Ammon's horn (tissue), 1 donor: Measurements from ENCODE around the gene SYT1.
A peak's percentile ranks its signal among the peaks of the same experiment; 100 is the strongest.

Experiments
- DNase-seq: peaks from one replicate; pipeline ENCODE4 v3.0.0-alpha.2; 2016; ENCODE audit warnings: low spot score

The SYT1 gene

GRCh38 chr12:79351251-79351650 lies 486.7 kb downstream of the SYT1 start:
- no peak for DNase-seq

DNA sequence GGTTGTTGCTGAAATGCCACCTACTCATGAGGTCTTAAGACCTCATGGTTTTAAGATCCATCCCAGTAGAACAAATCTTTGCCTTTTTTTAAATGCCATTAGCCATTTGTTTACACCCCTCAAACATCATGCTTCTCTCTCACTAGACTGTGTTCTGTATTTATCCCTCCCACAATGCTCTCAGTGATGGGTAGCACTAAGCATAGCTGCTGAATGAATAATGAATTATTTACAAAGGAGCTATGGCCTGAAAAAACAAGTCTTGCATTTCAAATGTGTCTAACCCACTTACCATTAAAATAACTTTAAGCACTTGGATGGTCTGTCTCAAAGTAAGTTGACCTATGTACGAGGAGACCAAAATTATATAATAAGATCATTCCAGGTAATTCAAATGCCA lies 491.6 kb downstream of the SYT1 start:
- no peak for DNase-seq

GRCh38 chr12:79357048-79357447 lies 492.5 kb downstream of the SYT1 start:
- DNase-seq: no peak

GRCh38 chr12:79358716-79359300 lies 494.2 kb downstream of the SYT1 start:
- DNase-seq: no peak

DNA sequence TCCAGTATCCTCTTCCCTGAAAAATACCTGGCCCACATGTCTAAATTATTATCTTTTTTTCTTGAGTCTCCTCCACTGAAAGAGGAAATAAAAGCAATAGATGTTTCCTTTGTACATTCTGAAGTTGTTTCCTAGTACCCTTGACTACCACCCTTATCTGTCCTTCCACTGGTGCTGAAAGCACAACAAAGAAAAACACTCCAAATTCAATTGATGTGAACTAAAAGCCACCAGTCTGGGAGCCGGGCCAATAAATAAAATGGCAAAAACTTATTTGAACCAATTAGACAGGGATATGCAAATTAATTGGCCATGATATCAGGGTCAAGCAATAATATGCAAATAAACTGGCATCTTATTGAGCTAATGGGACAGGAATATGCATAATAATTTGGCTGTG lies 495.7 kb downstream of the SYT1 start:
- DNase-seq: no peak

DNA sequence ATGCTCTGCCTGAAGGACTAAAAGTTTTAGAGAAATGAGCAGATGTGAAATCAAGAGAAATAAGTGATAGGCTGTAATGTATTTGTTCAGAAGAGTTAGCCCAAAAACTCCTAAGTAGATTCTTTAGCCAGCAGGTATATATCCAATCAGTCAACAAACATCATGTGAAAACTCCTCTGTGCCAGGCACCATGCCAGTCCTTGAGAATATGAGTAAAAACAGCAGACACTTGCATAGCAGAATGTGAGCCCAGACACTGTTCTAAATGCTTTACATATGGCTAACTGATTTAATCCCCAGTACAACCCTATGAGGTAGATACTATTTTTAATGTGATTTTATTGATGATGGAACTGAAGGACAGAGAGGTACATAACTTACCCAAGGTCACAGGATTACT lies 496.4 kb downstream of the SYT1 start:
- DNase-seq: peak; percentile 44

DNA sequence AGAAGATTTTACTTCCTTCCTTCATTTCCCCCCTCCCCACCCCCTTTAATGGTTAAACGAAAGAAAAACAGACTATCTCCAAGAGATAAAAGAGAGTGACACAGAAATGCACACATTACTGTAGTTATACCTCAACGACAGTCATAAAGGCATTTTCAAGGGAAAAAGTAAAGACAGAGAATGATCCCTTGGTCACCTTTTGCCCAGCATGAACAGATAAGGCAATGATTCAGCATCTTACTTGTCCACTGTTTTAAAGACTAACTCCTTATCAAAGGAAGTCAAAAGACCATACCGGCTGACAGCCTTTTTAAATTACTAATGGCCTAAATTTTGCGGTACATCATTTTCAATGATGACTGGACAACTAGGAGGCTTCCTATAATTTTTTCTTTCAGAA lies 499.6 kb downstream of the SYT1 start:
- DNase-seq: no peak

DNA sequence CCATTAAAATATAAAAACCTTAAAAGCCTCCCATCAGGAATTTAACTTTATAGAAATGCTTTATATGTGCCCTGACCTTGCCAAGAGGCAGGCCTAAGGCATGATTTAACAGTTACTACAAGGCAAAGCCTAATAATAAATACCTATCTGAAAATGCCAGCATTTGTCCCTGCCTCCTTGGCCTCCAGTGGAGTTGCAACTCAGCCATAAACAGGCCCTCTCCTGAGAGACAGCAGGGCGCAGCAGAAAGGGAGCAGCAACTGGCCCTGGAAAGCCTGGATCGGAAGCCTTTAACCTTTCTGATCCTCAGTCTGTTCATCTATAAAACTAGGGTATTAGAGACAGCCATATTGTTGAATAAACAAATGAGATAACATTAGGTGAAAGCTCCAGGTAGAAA lies 501.8 kb downstream of the SYT1 start:
- no peak for DNase-seq

GRCh38 chr12:79367032-79367589 lies 502.5 kb downstream of the SYT1 start:
- no peak for DNase-seq

DNA sequence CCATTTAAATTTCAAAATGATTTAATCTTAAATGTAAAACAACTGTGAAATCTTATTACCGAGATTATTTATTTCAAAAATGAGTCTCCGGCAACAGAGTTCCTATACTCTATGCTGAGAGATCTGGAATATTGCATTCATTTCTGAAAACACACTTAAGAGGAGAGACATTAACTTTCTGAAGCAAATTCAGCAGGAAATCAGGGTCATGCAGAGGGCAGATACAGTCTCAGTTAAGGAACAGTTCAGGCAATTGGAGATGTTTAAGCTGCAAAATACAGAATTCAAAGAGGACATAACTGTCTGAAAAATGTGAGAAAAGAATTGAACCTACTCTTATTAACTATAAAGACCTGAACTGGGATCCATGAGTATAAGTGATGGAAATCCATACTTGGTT lies 505.4 kb downstream of the SYT1 start:
- no peak for DNase-seq

GRCh38 chr12:79371226-79371625 lies 506.7 kb downstream of the SYT1 start:
- DNase-seq: no peak

GRCh38 chr12:79373896-79374499 lies 509.4 kb downstream of the SYT1 start:
- DNase-seq: no peak

- no peak for DNase-seq
These were observed 510.0 kb downstream of the SYT1 start for GRCh38 chr12:79374545-79374944.

DNA sequence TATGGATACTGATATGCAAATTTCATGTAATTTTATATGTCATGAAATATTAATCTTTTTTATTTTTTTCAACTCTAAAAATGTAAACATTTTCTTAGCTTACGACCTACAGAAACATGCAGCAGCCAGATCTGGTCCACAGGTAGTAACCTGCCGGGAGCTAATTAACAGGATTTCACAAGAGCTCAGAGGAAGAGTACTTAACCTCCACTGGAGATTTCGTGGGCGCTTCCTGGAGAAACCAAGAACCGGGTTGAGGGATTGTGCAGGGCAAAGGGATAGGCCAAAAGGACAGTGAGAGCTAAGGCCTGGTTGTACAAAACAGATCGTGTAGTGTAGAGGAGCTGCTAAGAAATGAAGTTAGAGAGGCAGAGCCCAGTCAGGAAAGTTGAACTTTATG lies 510.5 kb downstream of the SYT1 start:
- DNase-seq: no peak

- no peak for DNase-seq
These were observed 513.9 kb downstream of the SYT1 start for GRCh38 chr12:79378496-79378895.

DNA sequence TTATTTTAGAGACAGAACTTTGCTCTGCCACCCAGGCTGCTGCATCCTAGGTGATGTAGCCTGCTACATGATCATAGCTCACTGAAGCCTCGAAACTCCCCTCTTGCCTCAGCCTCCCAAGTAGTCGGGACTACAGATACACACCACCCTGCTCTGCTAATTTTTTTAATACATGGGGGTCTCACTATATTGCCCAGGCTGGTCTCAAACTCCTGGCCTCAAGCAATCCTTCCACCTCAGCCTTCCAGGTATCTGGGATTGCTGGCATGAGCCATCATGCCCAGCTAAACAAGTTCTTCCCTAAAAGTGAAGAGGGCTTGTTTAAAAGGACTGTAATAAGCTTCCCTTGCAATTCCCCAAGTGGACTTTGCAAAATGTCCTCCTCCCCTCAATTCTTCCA lies 515.8 kb downstream of the SYT1 start:
- DNase-seq: no peak

- DNase-seq: no peak
These were observed 517.0 kb downstream of the SYT1 start for GRCh38 chr12:79381248-79382208.

DNA sequence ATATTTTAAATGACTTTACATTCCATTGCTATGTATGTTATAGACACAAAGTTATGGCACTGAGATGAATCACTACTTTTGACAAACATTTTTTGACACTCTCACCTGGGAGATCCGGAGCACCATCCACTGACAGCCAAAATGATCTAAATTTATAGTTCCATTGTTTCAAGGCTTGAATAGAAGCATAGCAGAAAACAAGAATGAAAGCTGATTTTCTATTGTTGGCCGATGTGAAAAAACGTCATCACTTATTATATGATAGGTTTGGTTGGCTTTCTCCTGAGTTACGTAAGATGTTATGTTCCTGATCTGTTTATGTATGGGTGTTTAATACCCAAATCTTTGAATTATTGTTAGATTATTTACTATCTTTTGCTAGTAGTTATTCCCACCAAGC lies 520.0 kb downstream of the SYT1 start:
- DNase-seq: no peak

DNA sequence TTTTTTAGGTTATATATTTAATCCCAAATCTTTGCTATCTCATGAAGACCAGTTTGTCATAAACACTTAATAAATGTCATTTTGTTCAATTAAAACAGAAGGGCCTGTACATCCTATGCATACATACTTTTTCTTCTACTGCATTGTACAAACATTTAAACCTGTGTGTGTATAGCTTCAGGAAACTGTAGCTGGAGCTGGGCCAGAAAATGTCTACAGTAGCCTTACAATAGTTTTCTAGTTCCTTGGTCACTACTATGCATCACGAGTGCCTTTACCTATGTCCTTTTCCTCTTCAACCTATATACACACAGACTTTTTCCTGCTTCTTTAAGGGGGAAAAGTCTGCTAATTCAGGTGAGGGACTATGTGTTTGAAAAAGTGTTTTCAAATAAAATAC lies 523.4 kb downstream of the SYT1 start:
- no peak for DNase-seq

DNA sequence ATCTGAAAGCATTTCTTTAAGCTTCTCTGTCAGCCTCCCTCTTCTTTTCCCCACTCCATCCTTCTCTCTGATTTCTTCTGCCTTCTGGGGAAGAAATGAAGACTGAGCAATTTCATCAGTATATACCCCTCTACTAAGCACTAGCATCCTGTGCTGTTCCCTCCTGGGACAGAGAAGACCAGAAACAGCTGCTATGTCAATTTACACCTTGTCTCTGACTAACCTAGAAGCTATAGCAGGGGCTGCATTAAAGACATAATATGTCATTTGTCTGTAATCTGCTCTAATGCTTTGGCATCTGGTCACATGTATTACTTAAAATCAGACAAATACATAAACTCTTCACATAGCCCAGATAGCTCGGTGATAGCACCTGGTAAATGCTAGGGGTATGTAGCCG lies 529.3 kb downstream of the SYT1 start:
- DNase-seq: no peak

DNA sequence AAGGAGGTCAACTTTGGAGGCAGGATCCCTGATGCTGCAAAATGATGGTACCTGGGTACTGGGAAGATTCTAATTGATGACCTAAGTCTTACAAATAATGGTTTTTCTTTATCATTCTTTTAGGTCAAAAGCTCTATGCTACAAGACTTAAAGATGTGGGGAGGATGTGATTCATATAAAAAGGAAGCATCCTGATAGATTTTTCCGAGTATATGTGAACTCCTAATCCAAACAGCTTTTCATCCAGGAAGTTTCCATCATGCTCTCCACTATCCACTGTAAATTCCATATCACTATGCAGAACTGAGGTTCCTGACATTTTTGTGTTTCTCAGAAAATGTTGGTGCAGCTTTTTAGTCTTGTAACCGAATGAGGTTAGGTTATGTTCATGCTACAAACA lies 533.0 kb downstream of the SYT1 start:
- DNase-seq: no peak

- no peak for DNase-seq
These were observed 535.9 kb downstream of the SYT1 start for GRCh38 chr12:79400481-79400880.

DNA sequence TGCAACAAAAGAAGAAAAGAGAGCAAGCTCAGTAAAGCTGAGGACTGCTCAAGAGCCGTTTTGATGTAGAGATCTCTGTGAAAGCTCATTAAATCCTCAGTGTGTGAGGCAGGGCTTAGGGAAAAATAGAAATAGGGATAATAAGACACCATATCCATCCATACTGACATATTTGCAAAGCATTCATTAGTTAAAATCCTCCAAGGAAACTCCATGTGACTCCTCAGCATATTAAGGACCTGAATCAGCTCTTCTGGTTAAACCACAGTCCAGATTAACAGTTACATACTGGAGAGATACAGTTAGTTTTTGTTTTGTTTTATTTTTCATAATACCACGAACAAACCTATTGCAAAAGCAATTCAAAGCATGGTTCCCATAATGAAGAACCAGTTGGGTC lies 538.0 kb downstream of the SYT1 start:
- no peak for DNase-seq
